HG02642 (cell line): Measurements from ENCODE around the gene MDN1.
A peak's percentile ranks its signal among the peaks of the same experiment; 100 is the strongest.
"Not testable (repeated sequence)": the region's sequence is repeated elsewhere in the genome, so short reads cannot be mapped to it uniquely, and the experiment has no call there.

Experiments used
- ATAC-seq: cut with Tn5 transposase; IDR thresholded peaks from one replicate; pipeline ENCODE4 v1.9.1; 2021; ENCODE audit warnings: mild to moderate bottlenecking; ENCODE audit not compliant: unreplicated experiment, poor library complexity

MDN1 gene

GRCh38 chr6:89670935-89671565 lies 148.5 kb downstream of the MDN1 start:
- ATAC-seq, result no peak

- ATAC-seq, result no peak
Measured at GRCh38 chr6:89669002-89669401, 150.6 kb downstream of the MDN1 start.

GRCh38 chr6:89667872-89668556 lies 151.6 kb downstream of the MDN1 start:
- ATAC-seq, result no peak

GRCh38 chr6:89662659-89663223 lies 156.9 kb downstream of the MDN1 start:
- ATAC-seq, result no peak

GRCh38 chr6:89661559-89661958 lies 158.0 kb downstream of the MDN1 start:
- ATAC-seq, result no peak

- ATAC-seq, result no peak
Measured at GRCh38 chr6:89660981-89661380, 158.6 kb downstream of the MDN1 start.

GRCh38 chr6:89657445-89658158 lies 162.0 kb downstream of the MDN1 start:
- no peak for ATAC-seq

- no peak for ATAC-seq
Measured at GRCh38 chr6:89655122-89655521, 164.5 kb downstream of the MDN1 start.

- no peak for ATAC-seq
Measured at GRCh38 chr6:89650579-89650978, 169.0 kb downstream of the MDN1 start.

- no peak for ATAC-seq
Measured at GRCh38 chr6:89649682-89650081, 169.9 kb downstream of the MDN1 start.

GRCh38 chr6:89644864-89645263 lies 174.7 kb downstream of the MDN1 start:
- no peak for ATAC-seq

- ATAC-seq, result no peak
Measured at GRCh38 chr6:89643406-89643805, 176.2 kb downstream of the MDN1 start.

- ATAC-seq, result no peak
Measured at GRCh38 chr6:89642956-89643355, 176.6 kb downstream of the MDN1 start.

GRCh38 chr6:89641581-89641980 lies 178.0 kb downstream of the MDN1 start:
- ATAC-seq, result not testable (repeated sequence)

GRCh38 chr6:89640804-89641203 lies 178.8 kb downstream of the MDN1 start:
- ATAC-seq, result no peak

- ATAC-seq, result peak; percentile 99
Measured at GRCh38 chr6:89638320-89639195, 181.0 kb downstream of the MDN1 start, which contains the start of gene LYRM2. Gene LYRM2 (minus strand): TSS chr6:89638747. CDS start chr6:89638716, 31 bp downstream.

GRCh38 chr6:89637960-89638319 lies 181.7 kb downstream of the MDN1 start:
- peak; percentile 8 for ATAC-seq

- not testable (repeated sequence) for ATAC-seq
Measured at GRCh38 chr6:89636412-89636811, 183.2 kb downstream of the MDN1 start.

GRCh38 chr6:89630488-89630887 lies 189.1 kb downstream of the MDN1 start:
- no peak for ATAC-seq

- no peak for ATAC-seq
Measured at GRCh38 chr6:89623749-89624148, 195.8 kb downstream of the MDN1 start.
